Neutrophil (primary cell): ENCODE measurements around the gene DUSP8.
"Not testable (repeated sequence)": the region's sequence is repeated elsewhere in the genome, so short reads cannot be mapped to it uniquely, and the experiment has no call there.

ENCODE experiments used
- H3K27ac ChIP-seq: fragments of 200-600 bp; sonication (generic); 2 replicates; pipeline ENCODE4 v1.5.1; 2016; ENCODE audit warnings: mild to moderate bottlenecking, moderate library complexity
- H3K27me3 ChIP-seq: fragments of 200-600 bp; sonication (generic); 2 replicates; pipeline ENCODE4 v1.6.0; 2016; ENCODE audit warnings: mild to moderate bottlenecking
- H3K36me3 ChIP-seq: fragments of 200-600 bp; sonication (generic); 2 replicates; pipeline ENCODE4 v1.5.1; 2017
- H3K4me1 ChIP-seq, 2 experiments: fragments of 200-600 bp in 1 of 2; sonication (generic) in 1 of 2; 1 replicate in 1 of 2; 2 replicates in 1 of 2; pipeline versions ENCODE4 v1.5.1 to v1.6.1; 2013 to 2016; ENCODE audit warnings: low read depth in 1 of 2, low read length in 1 of 2, mild to moderate bottlenecking in 1 of 2, moderate library complexity in 1 of 2; ENCODE audit not compliant: control insufficient read depth in 1 of 2, insufficient read depth in 1 of 2
- H3K4me3 ChIP-seq, 2 experiments: fragments of 200-600 bp in 1 of 2; sonication (generic) in 1 of 2; 1 replicate in 1 of 2; 2 replicates in 1 of 2; pipeline ENCODE4 v1.5.1; 2013 to 2016; ENCODE audit warnings: low read depth in 1 of 2, low read length in 1 of 2, mild to moderate bottlenecking in 1 of 2, moderate library complexity in 1 of 2
- H3K9me3 ChIP-seq: fragments of 200-600 bp; sonication (generic); 2 replicates; pipeline ENCODE4 v1.5.1; 2016
- CTCF ChIP-seq: fragments of 200-600 bp; sonication (generic); IDR thresholded peaks from 2 replicates; pipeline ENCODE4 v1.5.1; 2016; ENCODE audit warnings: antibody characterized with exemption

Gene DUSP8

GRCh38 chr11:1510928-1511327, 61.1 kb downstream of the DUSP8 start:
- H3K36me3 ChIP-seq, result no peaks in the 10 kb centered on the region
- H3K9me3 ChIP-seq, result no peaks in the 10 kb centered on the region
- TF ChIP-seq CTCF, result no peak
- no peak overlapping the region for H3K4me3 ChIP-seq
- H3K27me3 ChIP-seq, result no peaks in the 10 kb centered on the region
- no peaks in the 10 kb centered on the region for H3K4me1 ChIP-seq
- no peak overlapping the region for H3K27ac ChIP-seq

- H3K27ac ChIP-seq, H3K36me3 ChIP-seq, H3K4me3 ChIP-seq, H3K9me3 ChIP-seq, H3K27me3 ChIP-seq, H3K4me1 ChIP-seq: not testable (repeated sequence)
These were observed 61.7 kb downstream of the DUSP8 start for GRCh38 chr11:1510351-1510750.

- TF ChIP-seq CTCF, result no peak
- Histone ChIP-seq H3K4me1 (no peaks in the 10 kb centered on the region), H3K9me3 (no peaks in the 10 kb centered on the region), H3K36me3 (no peaks in the 10 kb centered on the region), H3K4me3 (no peak overlapping the region), H3K27me3 (no peaks in the 10 kb centered on the region), H3K27ac (no peak overlapping the region)
These were observed 62.3 kb downstream of the DUSP8 start for GRCh38 chr11:1509626-1510255.

GRCh38 chr11:1508986-1509385, 63.1 kb downstream of the DUSP8 start:
- H3K4me3 ChIP-seq, result no peak overlapping the region
- no peaks in the 10 kb centered on the region for H3K9me3 ChIP-seq
- no peak for TF ChIP-seq CTCF
- no peaks in the 10 kb centered on the region for H3K27me3 ChIP-seq
- H3K36me3 ChIP-seq, result no peaks in the 10 kb centered on the region
- H3K4me1 ChIP-seq, result no peaks in the 10 kb centered on the region
- H3K27ac ChIP-seq, result no peak overlapping the region

GRCh38 chr11:1508491-1508891, 63.6 kb downstream of the DUSP8 start:
- Histone ChIP-seq H3K27ac (no peak overlapping the region), H3K36me3 (no peaks in the 10 kb centered on the region), H3K4me1 (no peaks in the 10 kb centered on the region), H3K9me3 (no peaks in the 10 kb centered on the region), H3K4me3 (no peak overlapping the region), H3K27me3 (no peaks in the 10 kb centered on the region)
- TF ChIP-seq CTCF, result no peak

GRCh38 chr11:1507381-1508140, 64.5 kb downstream of the DUSP8 start:
- no peaks in the 10 kb centered on the region for H3K9me3 ChIP-seq
- H3K4me3 ChIP-seq, result no peak overlapping the region
- no peak overlapping the region for H3K27ac ChIP-seq

More at GRCh38 chr11:1507381-1508140, 64.5 kb downstream of the DUSP8 start:
- no peaks in the 10 kb centered on the region for H3K27me3 ChIP-seq
- no peaks in the 10 kb centered on the region for H3K4me1 ChIP-seq
- H3K36me3 ChIP-seq, result no peaks in the 10 kb centered on the region
- no peak for TF ChIP-seq CTCF
